Karpas-422 (cell line): ENCODE measurements around the gene SMAD6. TPM values are rescaled to one million over a fixed set of nuclear protein-coding genes. Genes with fewer than 3 reads are reported as not detected.

ENCODE experiments used
- DNase-seq: peaks from one replicate; pipeline ENCODE4 v3.0.0-alpha.2; 2015
- H2AFZ ChIP-seq: fragments of 200-600 bp; sonication (generic); 2 replicates; pipeline ENCODE4 v1.6.1; 2014; ENCODE audit warnings: antibody characterized with exemption, low read length, mixed read lengths
- H3K27ac ChIP-seq: fragments of 200-600 bp; sonication (generic); 2 replicates; pipeline ENCODE4 v1.5.1; 2014; ENCODE audit warnings: mild to moderate bottlenecking, low read length, moderate library complexity
- H3K27me3 ChIP-seq: fragments of 200-600 bp; sonication (generic); 2 replicates; pipeline ENCODE4 v1.6.1; 2014; ENCODE audit warnings: low read length, mixed read lengths
- H3K36me3 ChIP-seq: fragments of 200-600 bp; sonication (generic); 2 replicates; pipeline ENCODE4 v1.6.1; 2014; ENCODE audit warnings: low read length, mixed read lengths; ENCODE audit not compliant: insufficient read depth
- H3K4me1 ChIP-seq: fragments of 200-600 bp; sonication (generic); 2 replicates; pipeline ENCODE4 v1.6.1; 2014; ENCODE audit warnings: mild to moderate bottlenecking, low read length, mixed read lengths
- H3K4me2 ChIP-seq: fragments of 200-600 bp; sonication (generic); 2 replicates; pipeline ENCODE4 v1.6.1; 2014; ENCODE audit warnings: low read length, low read depth, mild to moderate bottlenecking; ENCODE audit not compliant: poor library complexity, severe bottlenecking
- H3K4me3 ChIP-seq: fragments of 200-600 bp; sonication (generic); 2 replicates; pipeline ENCODE4 v1.5.1; 2014; ENCODE audit warnings: mild to moderate bottlenecking, antibody characterized with exemption, low read length, mixed read lengths
- H3K79me2 ChIP-seq: fragments of 200-600 bp; sonication (generic); 2 replicates; pipeline ENCODE4 v1.6.1; 2014; ENCODE audit warnings: mild to moderate bottlenecking, low read length, mixed read lengths
- H3K9ac ChIP-seq: fragments of 200-600 bp; sonication (generic); 2 replicates; pipeline ENCODE4 v1.6.0; 2014; ENCODE audit warnings: low read length
- H3K9me2 ChIP-seq: fragments of 200-600 bp; sonication (generic), shearing (Covaris generic); replicated peaks from 2 replicates; pipeline ENCODE4 v1.6.0; 2014; ENCODE audit warnings: mild to moderate bottlenecking, low read length, moderate library complexity; ENCODE audit not compliant: insufficient read depth
- H3K9me3 ChIP-seq: fragments of 300-700, 200-600 bp; sonication (generic); 2 replicates; pipeline ENCODE4 v1.6.1; 2014; ENCODE audit warnings: low read length, mixed read lengths
- H4K20me1 ChIP-seq: fragments of 200-600 bp; sonication (generic); 2 replicates; pipeline ENCODE4 v1.6.1; 2014; ENCODE audit warnings: mild to moderate bottlenecking, antibody characterized with exemption, low read length, low read depth; ENCODE audit not compliant: insufficient read depth
- total RNA-seq: library from RNA; depleted of rRNA; stranded (reverse); fragments of >200 nt; shearing (Covaris generic); gene quantifications from 2 replicates; pipeline ENCODE4 v1.2.3, GENCODE V29; 2014; ENCODE audit warnings: low replicate concordance

The SMAD6 gene
- total RNA-seq, 1 experiment from 2014 or later: 0.89 TPM

- Histone ChIP-seq H2AFZ (no peak overlapping the region), H3K27me3 (no peaks in the 10 kb centered on the region)
Measured at GRCh38 chr15:66715720-66716655, 14.0 kb downstream of the SMAD6 start.

GRCh38 chr15:66716656-66717020 lies 14.6 kb downstream of the SMAD6 start:
- H3K27me3 ChIP-seq: no peaks in the 10 kb centered on the region
- DNase-seq: no peak
- H3K79me2 ChIP-seq: no peaks in the 10 kb centered on the region
- H3K9ac ChIP-seq: no peak overlapping the region
- no peak overlapping the region for H3K27ac ChIP-seq
- no peaks in the 10 kb centered on the region for H3K9me2 ChIP-seq
- no peaks in the 10 kb centered on the region for H3K36me3 ChIP-seq
- H3K4me3 ChIP-seq: no peak overlapping the region
- peaks cover 8% of the 10 kb centered on the region for H3K4me1 ChIP-seq
- H3K9me3 ChIP-seq: no peaks in the 10 kb centered on the region
- no peak overlapping the region for H2AFZ ChIP-seq
- no peak overlapping the region for H3K4me2 ChIP-seq
- no peaks in the 10 kb centered on the region for H4K20me1 ChIP-seq

More at GRCh38 chr15:66715720-66716655, 14.0 kb downstream of the SMAD6 start:
- Histone ChIP-seq H3K9me3 (no peaks in the 10 kb centered on the region), H3K9me2 (no peaks in the 10 kb centered on the region), H3K27ac (no peak overlapping the region), H3K4me3 (no peak overlapping the region), H3K36me3 (no peaks in the 10 kb centered on the region), H3K9ac (no peak overlapping the region), H4K20me1 (no peaks in the 10 kb centered on the region), H3K4me1 (peaks cover 8% of the 10 kb centered on the region), H3K79me2 (no peaks in the 10 kb centered on the region), H3K4me2 (no peak overlapping the region)
- no peak for DNase-seq

GRCh38 chr15:66718220-66718988 lies 16.4 kb downstream of the SMAD6 start:
- no peak overlapping the region for H3K4me2 ChIP-seq
- H3K9me3 ChIP-seq: no peaks in the 10 kb centered on the region
- H3K27ac ChIP-seq: no peak overlapping the region
- no peak overlapping the region for H3K9ac ChIP-seq
- DNase-seq: no peak
- no peaks in the 10 kb centered on the region for H3K79me2 ChIP-seq
- no peak overlapping the region for H3K4me3 ChIP-seq
- H3K4me1 ChIP-seq: peaks cover 8% of the 10 kb centered on the region
- no peaks in the 10 kb centered on the region for H3K27me3 ChIP-seq
- H4K20me1 ChIP-seq: no peaks in the 10 kb centered on the region
- H3K9me2 ChIP-seq: no peaks in the 10 kb centered on the region
- H2AFZ ChIP-seq: no peak overlapping the region
- H3K36me3 ChIP-seq: no peaks in the 10 kb centered on the region

- H3K79me2 ChIP-seq: no peaks in the 10 kb centered on the region
- no peaks in the 10 kb centered on the region for H3K9me3 ChIP-seq
- H3K27ac ChIP-seq: no peak overlapping the region
- no peaks in the 10 kb centered on the region for H3K9me2 ChIP-seq
- no peak for DNase-seq
- no peak overlapping the region for H3K4me3 ChIP-seq
- no peak overlapping the region for H3K4me2 ChIP-seq
- H4K20me1 ChIP-seq: no peaks in the 10 kb centered on the region
- H3K4me1 ChIP-seq: peaks cover 1% of the 10 kb centered on the region
- no peak overlapping the region for H2AFZ ChIP-seq
- no peaks in the 10 kb centered on the region for H3K27me3 ChIP-seq
- no peaks in the 10 kb centered on the region for H3K36me3 ChIP-seq
- H3K9ac ChIP-seq: no peak overlapping the region
Measured at GRCh38 chr15:66719471-66719870, 17.4 kb downstream of the SMAD6 start.

GRCh38 chr15:66720206-66721010 lies 18.4 kb downstream of the SMAD6 start:
- Histone ChIP-seq H3K36me3 (no peaks in the 10 kb centered on the region), H3K4me1 (no peaks in the 10 kb centered on the region), H3K9ac (no peak overlapping the region), H4K20me1 (no peaks in the 10 kb centered on the region), H3K9me3 (no peaks in the 10 kb centered on the region), H3K79me2 (no peaks in the 10 kb centered on the region), H3K27me3 (no peaks in the 10 kb centered on the region), H3K9me2 (no peaks in the 10 kb centered on the region), H3K4me2 (no peak overlapping the region), H3K4me3 (no peak overlapping the region), H2AFZ (no peak overlapping the region), H3K27ac (no peak overlapping the region)
- no peak for DNase-seq

- no peaks in the 10 kb centered on the region for H4K20me1 ChIP-seq
- H3K79me2 ChIP-seq: no peaks in the 10 kb centered on the region
- no peak overlapping the region for H3K4me3 ChIP-seq
- no peak for DNase-seq
- H3K9me2 ChIP-seq: no peaks in the 10 kb centered on the region
- H3K9ac ChIP-seq: no peak overlapping the region
- H3K36me3 ChIP-seq: no peaks in the 10 kb centered on the region
- H2AFZ ChIP-seq: no peak overlapping the region
- H3K4me1 ChIP-seq: no peaks in the 10 kb centered on the region
- no peak overlapping the region for H3K27ac ChIP-seq
- H3K4me2 ChIP-seq: no peak overlapping the region
- no peaks in the 10 kb centered on the region for H3K9me3 ChIP-seq
- no peaks in the 10 kb centered on the region for H3K27me3 ChIP-seq
Measured at GRCh38 chr15:66721020-66721419, 19.0 kb downstream of the SMAD6 start.

GRCh38 chr15:66721501-66721937 lies 19.5 kb downstream of the SMAD6 start:
- no peak for DNase-seq
- H3K36me3 ChIP-seq: no peaks in the 10 kb centered on the region
- H3K79me2 ChIP-seq: no peaks in the 10 kb centered on the region
- H3K4me3 ChIP-seq: no peak overlapping the region
- no peaks in the 10 kb centered on the region for H4K20me1 ChIP-seq
- H3K9me2 ChIP-seq: no peaks in the 10 kb centered on the region
- no peaks in the 10 kb centered on the region for H3K9me3 ChIP-seq
- no peak overlapping the region for H2AFZ ChIP-seq
- no peak overlapping the region for H3K4me2 ChIP-seq
- H3K4me1 ChIP-seq: no peaks in the 10 kb centered on the region
- H3K27me3 ChIP-seq: no peaks in the 10 kb centered on the region
- H3K9ac ChIP-seq: no peak overlapping the region
- no peak overlapping the region for H3K27ac ChIP-seq

GRCh38 chr15:66721954-66722353 lies 19.9 kb downstream of the SMAD6 start:
- Histone ChIP-seq H3K4me3 (no peak overlapping the region), H3K9me3 (no peaks in the 10 kb centered on the region), H3K4me2 (no peak overlapping the region), H3K4me1 (no peaks in the 10 kb centered on the region), H2AFZ (no peak overlapping the region), H4K20me1 (no peaks in the 10 kb centered on the region), H3K27ac (no peak overlapping the region), H3K79me2 (no peaks in the 10 kb centered on the region), H3K36me3 (no peaks in the 10 kb centered on the region), H3K9me2 (no peaks in the 10 kb centered on the region), H3K27me3 (no peaks in the 10 kb centered on the region), H3K9ac (no peak overlapping the region)
- no peak for DNase-seq
